H1 (cell line): ENCODE data around the gene ZFR. TPM values are rescaled to one million over a fixed set of nuclear protein-coding genes. Genes with fewer than 3 reads are reported as not detected.

Source experiments
- BCL11A ChIP-seq, 2 experiments: IDR thresholded peaks; one replicate each; pipeline ENCODE4 v1.6.1; 2011; ENCODE audit warnings: low read depth in 2 of 2, low read length in 2 of 2, mild to moderate bottlenecking in 2 of 2
- CHD2 ChIP-seq: IDR thresholded peaks from 2 replicates; pipeline ENCODE4 v1.6.1; 2012; ENCODE audit warnings: low read length, improper control_type of control experiment
- CHD7 ChIP-seq: fragments of 300-600 bp; sonication (generic); IDR thresholded peaks from 2 replicates; pipeline ENCODE4 v1.7.1; 2012; ENCODE audit warnings: low read length, moderate library complexity, mild to moderate bottlenecking, inconsistent platforms; ENCODE audit not compliant: insufficient replicate concordance
- MAX ChIP-seq: IDR thresholded peaks from 2 replicates; pipeline ENCODE4 v1.6.1; 2012; ENCODE audit warnings: inconsistent platforms
- NRF1 ChIP-seq: IDR thresholded peaks from 2 replicates; pipeline ENCODE4 v1.6.1; 2011; ENCODE audit warnings: mild to moderate bottlenecking, low read depth, low read length, improper control_type of control experiment
- RAD21 ChIP-seq, 2 experiments: IDR thresholded peaks in 1 of 2; conservative IDR thresholded peaks in 1 of 2; 2 replicates each; pipeline ENCODE4 v1.6.1; 2011; ENCODE audit warnings: low read depth in 2 of 2, low read length in 2 of 2, improper control_type of control experiment in 1 of 2, inconsistent platforms in 1 of 2, mild to moderate bottlenecking in 1 of 2, moderate library complexity in 1 of 2
- RBBP5 ChIP-seq: IDR thresholded peaks from 2 replicates; pipeline ENCODE4 v1.7.1; 2012; ENCODE audit warnings: low read depth, mild to moderate bottlenecking, inconsistent platforms, low read length, moderate library complexity, borderline replicate concordance
- RFX5 ChIP-seq: IDR thresholded peaks from 2 replicates; pipeline ENCODE4 v1.6.1; 2011; ENCODE audit warnings: low read depth, low read length, improper control_type of control experiment, borderline replicate concordance
- RXRA ChIP-seq: IDR thresholded peaks from 2 replicates; pipeline ENCODE4 v1.6.1; 2011; ENCODE audit warnings: low read depth, mild to moderate bottlenecking, low read length, moderate library complexity; ENCODE audit not compliant: insufficient read depth
- SRF ChIP-seq: IDR thresholded peaks from 2 replicates; pipeline ENCODE4 v1.6.1; 2011; ENCODE audit warnings: mild to moderate bottlenecking, low read depth, low read length, moderate library complexity
- TCF12 ChIP-seq: IDR thresholded peaks from 2 replicates; pipeline ENCODE4 v1.6.1; 2011; ENCODE audit warnings: low read depth, mild to moderate bottlenecking, low read length
- YY1 ChIP-seq: IDR thresholded peaks from 2 replicates; pipeline ENCODE4 v1.6.1; 2011; ENCODE audit warnings: low read depth, mild to moderate bottlenecking, low read length
- polyA plus RNA-seq, 7 experiments: library from polyadenylated mRNA; depleted of rRNA in 3 of 7; stranded (reverse) in 5 of 7; unstranded in 2 of 7; fragments of >200 nt in 5 of 7; fragments of 200-250 nt in 2 of 7; gene quantifications; 1 replicate in 5 of 7; 2 replicates in 1 of 7; 4 replicates in 1 of 7; pipeline versions ENCODE4 v1.2.1 to v1.2.3, GENCODE V29; 2011 to 2013; ENCODE audit warnings: missing spikeins in 2 of 7, mixed read lengths in 2 of 7
- total RNA-seq: library from RNA; stranded (reverse); fragmentation: NEBNext Ultra II Directional; extraction: Animal tissue kit (Norgen Biotek cat#: 25700); gene quantifications from 2 replicates; pipeline ENCODE4 v1.2.1, GENCODE V29; 2021

ZFR gene
- total and polyA plus RNA-seq, 2 of the 8 experiments (the other 6 are each of a cell fraction or from before 2014, with no cell fraction given), result 68.8 to 92.7 TPM

- TF ChIP-seq CHD7, result no peak
- TF ChIP-seq SRF, result no peak
- no peak for TF ChIP-seq RFX5
- TF ChIP-seq RBBP5, result no peak
- TF ChIP-seq CHD2, result no peak
- no peak for TF ChIP-seq NRF1
- no peak for TF ChIP-seq YY1
- no peak for TF ChIP-seq TCF12
- no peak for TF ChIP-seq RAD21 (IDR thresholded peaks at IDR 0.05 in 1 of 2, conservative IDR thresholded peaks at IDR 0.05 in 1 of 2; ENCODE audit: low read depth in 2 of 2, low read length in 2 of 2)
- no peak for TF ChIP-seq RXRA
- no peak for TF ChIP-seq MAX
- no peak for TF ChIP-seq BCL11A (IDR thresholded peaks at IDR 0.05; ENCODE audit: low read depth in 2 of 2, low read length in 2 of 2)
Observed at GRCh38 chr5:32387841-32388240, 56.7 kb downstream of the ZFR start (continued).
